Stimulated activated effector memory CD8-positive, alpha-beta T cell treated with anti-CD3 and anti-CD28 coated beads, Interleukin-12 subunit alpha, Interleukin-12 subunit beta, amount 100 ng/mL, for 72 hours (primary cell): ENCODE measurements around the gene ZMYND11.
A peak's percentile ranks its signal among the peaks of the same experiment; 100 is the strongest.
"Not testable (repeated sequence)": the region's sequence is repeated elsewhere in the genome, so short reads cannot be mapped to it uniquely, and the experiment has no call there.

ENCODE experiments used
- ATAC-seq: fragments of 150-1000 bp; cut with Tn5 transposase; 2 replicates; pipeline ENCODE4 v1.10.0; 2021
- DNase-seq, 2 donors: peaks; one replicate each; pipeline ENCODE4 v3.0.0; 2021 to 2022; ENCODE audit warnings: low spot score in 2 of 2
- H3K27ac Mint-ChIP-seq: one replicate; pipeline ENCODE4 v1.8.0; 2022; ENCODE audit warnings: mild to moderate bottlenecking, mixed read lengths
- H3K36me3 Mint-ChIP-seq: one replicate; pipeline ENCODE4 v1.8.0; 2022; ENCODE audit warnings: mild to moderate bottlenecking, mixed read lengths
- H3K4me1 Mint-ChIP-seq: one replicate; pipeline ENCODE4 v1.8.0; 2022; ENCODE audit warnings: mixed read lengths
- H3K4me3 Mint-ChIP-seq: one replicate; pipeline ENCODE4 v1.8.0; 2022; ENCODE audit warnings: mild to moderate bottlenecking, mixed read lengths
- H3K9me3 Mint-ChIP-seq: one replicate; pipeline ENCODE4 v1.8.0; 2022; ENCODE audit warnings: mixed read lengths

ZMYND11 gene

DNA sequence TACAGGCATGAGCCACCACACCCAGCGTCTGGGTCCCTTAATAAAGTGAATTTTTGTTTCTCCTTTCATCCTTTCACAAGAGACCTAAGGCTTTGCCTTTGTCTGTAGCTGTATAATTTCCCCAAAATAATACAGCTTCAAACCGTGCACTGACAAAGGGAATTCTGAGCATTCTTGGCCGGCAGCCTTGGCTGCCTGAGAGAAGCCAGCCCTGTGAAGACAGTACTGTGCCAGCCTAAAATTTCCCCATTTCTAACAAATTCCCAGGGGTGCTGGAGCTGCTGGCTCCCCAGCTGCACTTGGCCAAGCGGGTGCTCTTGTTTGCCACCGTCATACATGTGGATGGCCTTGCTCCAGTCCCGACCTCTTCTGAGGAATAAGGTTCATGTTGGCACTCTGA lies 106.2 kb downstream of the ZMYND11 start:
- Mint-ChIP-seq H3K27ac (no peak overlapping the region), H3K36me3 (peaks cover 76% of the 10 kb centered on the region)
- no peak for ATAC-seq

DNA sequence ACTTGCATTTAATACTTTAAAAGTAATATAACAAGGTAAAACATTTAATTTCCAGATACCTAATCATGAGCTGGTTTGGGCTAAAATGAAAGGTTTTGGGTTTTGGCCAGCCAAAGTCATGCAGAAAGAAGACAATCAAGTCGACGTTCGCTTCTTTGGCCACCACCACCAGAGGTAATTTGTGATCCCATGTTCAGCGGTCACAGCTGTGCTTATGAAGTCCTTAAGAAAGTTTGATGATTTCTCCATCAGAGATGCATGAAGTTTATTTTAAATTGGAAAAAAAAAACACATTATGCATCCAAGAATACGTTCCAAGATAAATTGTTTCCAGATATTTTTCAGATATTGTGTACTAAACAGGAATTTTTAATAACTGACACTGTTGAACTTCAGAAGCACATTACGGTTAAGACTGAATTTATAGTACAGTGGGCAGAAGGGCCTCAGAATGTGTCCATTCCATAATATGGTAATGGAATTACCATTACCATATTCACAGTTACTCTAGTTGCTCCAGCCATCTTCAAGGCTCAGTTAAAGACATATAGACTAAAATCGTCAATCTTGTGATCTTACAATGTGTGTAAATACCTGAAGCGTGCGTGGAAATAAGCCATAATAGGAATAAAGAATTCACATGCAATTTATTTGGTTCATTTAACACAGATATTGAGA lies 106.8 kb downstream of the ZMYND11 start:
- DNase-seq (no peak), ATAC-seq (no peak)
- Mint-ChIP-seq H3K9me3 (no peaks in the 10 kb centered on the region), H3K36me3 (peaks cover 76% of the 10 kb centered on the region), H3K27ac (no peak overlapping the region), H3K4me3 (no peak overlapping the region), H3K4me1 (no peaks in the 10 kb centered on the region)

More for the DNA sequence above, 106.2 kb downstream of the ZMYND11 start:
- no peak for DNase-seq
- H3K9me3 Mint-ChIP-seq = no peaks in the 10 kb centered on the region
- no peaks in the 10 kb centered on the region for H3K4me1 Mint-ChIP-seq
- no peak overlapping the region for H3K4me3 Mint-ChIP-seq

DNA sequence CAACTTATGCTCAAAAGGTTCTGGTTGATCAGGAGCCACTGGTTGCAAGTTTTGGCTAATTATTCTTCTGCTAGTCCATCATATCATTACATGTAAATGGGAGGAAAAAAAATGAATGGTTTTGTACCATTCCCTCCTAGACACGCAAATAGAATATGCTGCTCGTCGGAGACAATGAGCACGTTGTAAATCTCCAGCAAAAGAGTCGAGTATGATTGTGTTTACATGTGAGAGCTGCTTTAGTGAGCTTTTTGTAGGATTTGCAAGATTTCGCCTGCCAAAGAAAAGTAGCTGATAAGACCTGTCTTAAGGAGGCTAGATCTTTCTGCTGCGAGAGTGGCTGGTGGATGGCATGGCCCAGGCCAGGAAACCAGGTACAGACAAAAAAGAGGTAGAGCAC lies 109.0 kb downstream of the ZMYND11 start:
- DNase-seq (no peak), ATAC-seq (no peak)
- Mint-ChIP-seq H3K27ac (no peak overlapping the region), H3K36me3 (peaks cover 79% of the 10 kb centered on the region), H3K4me1 (no peaks in the 10 kb centered on the region), H3K4me3 (no peak overlapping the region), H3K9me3 (no peaks in the 10 kb centered on the region)

DNA sequence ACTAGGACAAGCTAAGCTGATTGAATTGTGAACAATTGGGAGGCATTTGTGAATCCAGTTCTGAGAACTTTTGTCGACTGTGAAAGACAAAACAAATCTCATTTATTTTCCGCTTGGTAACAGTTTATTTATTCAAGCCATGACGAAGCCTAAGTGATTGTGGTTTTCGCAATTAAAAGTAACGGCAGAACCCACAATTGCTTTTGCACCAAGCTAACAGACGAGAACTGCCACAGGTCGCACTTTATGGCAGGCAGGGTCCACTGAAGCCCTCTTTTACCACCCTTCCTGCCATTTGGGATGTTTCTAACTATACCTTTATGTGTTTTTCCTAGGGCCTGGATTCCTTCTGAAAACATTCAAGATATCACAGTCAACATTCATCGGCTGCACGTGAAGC lies 111.2 kb downstream of the ZMYND11 start:
- H3K36me3 Mint-ChIP-seq = peaks cover 79% of the 10 kb centered on the region

DNA sequence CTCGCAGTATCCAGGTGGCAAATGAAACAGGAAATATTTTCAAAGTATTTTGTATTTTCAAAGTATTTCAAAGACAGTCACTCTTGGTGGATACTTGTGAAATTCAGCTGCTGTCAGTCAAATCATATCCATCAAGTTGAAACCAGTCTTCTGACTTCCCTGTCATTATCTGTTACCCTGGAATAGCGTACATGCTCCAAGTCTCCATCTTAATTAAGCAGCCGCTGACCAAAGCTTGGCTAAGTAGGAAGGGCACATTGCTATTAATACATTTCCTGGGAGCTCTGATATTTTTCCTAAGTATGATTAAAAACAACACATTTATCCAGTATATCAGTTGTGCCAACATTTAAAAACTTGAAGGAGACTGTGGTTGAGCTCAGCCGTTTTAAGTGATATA lies 112.2 kb downstream of the ZMYND11 start:
- Mint-ChIP-seq H3K36me3 (peaks cover 79% of the 10 kb centered on the region), H3K4me1 (peaks cover 6% of the 10 kb centered on the region), H3K9me3 (no peaks in the 10 kb centered on the region), H3K4me3 (no peak overlapping the region), H3K27ac (no peak overlapping the region)
- no peak for DNase-seq
- no peak for ATAC-seq

More for the DNA sequence above, 111.2 kb downstream of the ZMYND11 start:
- Mint-ChIP-seq H3K27ac (peak overlapping the region; percentile 54), H3K4me1 (peaks cover under 1% of the 10 kb centered on the region), H3K4me3 (peak overlapping the region; percentile 16), H3K9me3 (no peaks in the 10 kb centered on the region)
- DNase-seq = no peak
- ATAC-seq = no peak

DNA sequence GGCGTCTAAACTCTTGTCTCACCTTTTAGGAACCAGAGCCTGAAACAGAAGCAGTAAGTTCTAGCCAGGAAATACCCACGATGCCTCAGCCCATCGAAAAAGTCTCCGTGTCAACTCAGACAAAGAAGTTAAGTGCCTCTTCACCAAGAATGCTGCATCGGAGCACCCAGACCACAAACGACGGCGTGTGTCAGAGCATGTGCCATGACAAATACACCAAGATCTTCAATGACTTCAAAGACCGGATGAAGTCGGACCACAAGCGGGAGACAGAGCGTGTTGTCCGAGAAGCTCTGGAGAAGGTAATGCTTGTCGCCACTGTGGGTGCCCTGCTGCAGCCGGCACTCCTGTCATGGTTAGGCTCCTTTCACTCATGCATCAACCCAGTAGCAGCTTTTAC lies 113.1 kb downstream of the ZMYND11 start:
- Mint-ChIP-seq H3K27ac (no peak overlapping the region), H3K36me3 (peaks cover 78% of the 10 kb centered on the region), H3K4me3 (peak overlapping the region; percentile 2), H3K9me3 (no peaks in the 10 kb centered on the region), H3K4me1 (peaks cover 6% of the 10 kb centered on the region)
- ATAC-seq (peak; percentile 49), DNase-seq (peak in 1 of 2 donors; percentile 52)

DNA sequence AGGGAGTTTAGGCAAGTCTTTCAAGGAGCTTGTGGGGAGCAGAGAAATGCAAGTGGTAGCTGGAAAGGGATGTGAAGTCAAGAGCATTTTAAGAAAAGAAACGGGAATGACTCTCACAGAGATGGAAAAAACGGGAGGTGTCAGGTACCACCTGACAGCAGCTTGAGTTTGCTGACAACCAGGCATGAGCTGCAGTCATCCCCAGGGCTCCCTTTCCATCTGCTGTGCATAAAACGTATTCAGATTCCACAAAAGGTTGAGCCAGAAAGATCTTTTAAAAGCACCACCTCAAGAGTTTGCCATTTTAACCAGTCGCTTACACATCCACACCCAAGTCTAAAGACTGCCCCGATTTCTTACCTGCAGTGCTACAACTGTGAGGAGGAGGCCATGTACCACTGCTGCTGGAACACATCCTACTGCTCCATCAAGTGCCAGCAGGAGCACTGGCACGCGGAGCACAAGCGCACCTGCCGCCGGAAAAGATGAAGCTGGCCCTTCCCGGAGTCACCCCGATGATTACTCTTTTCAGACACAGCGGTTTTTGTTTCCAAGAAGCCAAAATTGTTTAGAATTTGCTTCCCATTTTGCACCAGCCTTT lies 116.8 kb downstream of the ZMYND11 start:
- Mint-ChIP-seq H3K27ac (no peak overlapping the region), H3K4me1 (peaks cover 6% of the 10 kb centered on the region), H3K4me3 (no peak overlapping the region), H3K9me3 (no peaks in the 10 kb centered on the region), H3K36me3 (peaks cover 84% of the 10 kb centered on the region)
- ATAC-seq = no peak
- DNase-seq = no peak

DNA sequence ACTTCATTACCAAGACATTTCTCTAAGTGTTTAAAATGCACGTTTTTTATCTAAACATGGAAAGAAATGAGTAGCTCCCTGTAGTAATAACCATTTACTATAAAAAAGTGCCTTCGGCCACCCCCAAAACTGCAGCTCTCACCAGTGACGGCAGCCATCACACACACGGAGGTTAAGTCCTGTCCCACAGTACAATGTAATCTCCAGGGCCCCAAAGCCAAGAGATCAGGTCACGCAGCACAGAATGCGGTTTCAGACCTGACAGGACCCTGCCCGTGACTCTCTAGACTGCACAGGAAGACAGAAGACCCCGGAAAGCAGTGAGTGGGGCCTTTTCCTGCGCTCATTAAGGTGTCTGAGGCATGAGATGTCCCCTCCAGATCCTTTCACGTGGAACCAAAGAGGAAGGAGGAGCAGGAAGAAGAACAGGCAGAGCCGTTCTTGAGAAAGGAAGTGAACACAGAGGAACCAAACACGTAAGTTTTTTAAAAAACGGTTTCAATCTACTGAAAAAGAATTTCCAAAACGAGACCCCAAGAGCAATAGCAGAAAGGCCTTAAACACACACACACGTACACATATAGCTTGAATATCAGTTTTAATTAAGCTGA lies 125.7 kb downstream of the ZMYND11 start:
- ATAC-seq (no peak), DNase-seq (no peak)
- peaks cover 17% of the 10 kb centered on the region for H3K36me3 Mint-ChIP-seq
- peaks cover 32% of the 10 kb centered on the region for H3K4me1 Mint-ChIP-seq
- H3K27ac Mint-ChIP-seq = no peak overlapping the region
- peaks cover 2% of the 10 kb centered on the region for H3K9me3 Mint-ChIP-seq
- H3K4me3 Mint-ChIP-seq = no peak overlapping the region

DNA sequence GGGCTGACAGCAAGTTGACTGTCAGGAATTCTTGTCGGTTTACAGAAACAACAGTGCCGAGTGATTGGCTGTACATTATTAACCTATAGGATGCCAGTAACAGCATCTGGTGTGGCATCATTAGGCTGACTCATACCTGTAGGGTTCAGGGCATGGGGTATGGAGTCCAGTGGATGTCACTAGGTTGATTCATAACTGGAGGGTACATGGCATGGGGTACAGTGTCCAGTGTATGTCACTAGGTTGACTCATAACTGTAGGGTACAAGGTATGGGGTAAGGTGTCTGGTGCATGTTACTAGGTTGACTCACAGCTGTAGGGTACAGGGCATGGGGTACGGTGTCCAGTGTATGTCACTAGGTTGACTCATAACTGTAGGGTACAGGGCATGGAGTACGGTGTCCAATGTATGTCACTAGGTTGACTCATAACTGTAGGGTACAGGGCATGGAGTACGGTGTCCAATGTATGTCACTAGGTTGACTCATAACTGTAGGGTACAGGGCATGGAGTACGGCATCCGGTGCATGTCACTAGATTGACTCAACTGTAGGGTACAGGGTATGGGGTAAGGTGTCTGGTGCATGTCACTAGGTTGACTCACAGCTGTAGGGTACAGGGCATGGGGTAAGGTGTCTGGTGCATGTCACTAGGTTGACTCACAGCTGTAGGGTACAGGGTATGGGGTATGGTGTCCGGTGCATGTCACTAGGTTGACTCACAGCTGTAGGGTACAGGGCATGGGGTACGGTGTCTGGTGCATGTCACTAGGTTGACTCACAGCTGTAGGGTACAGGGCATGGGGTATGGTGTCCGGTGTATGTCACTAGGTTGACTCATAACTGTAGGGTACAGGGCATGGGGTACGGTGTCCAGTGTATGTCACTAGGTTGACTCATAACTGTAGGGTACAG lies 129.2 kb downstream of the ZMYND11 start:
- peak; percentile 89 for ATAC-seq
- Mint-ChIP-seq H3K4me1 (peaks cover 32% of the 10 kb centered on the region), H3K36me3 (peaks cover 14% of the 10 kb centered on the region), H3K27ac (peak overlapping the region; percentile 93)
- not testable (repeated sequence) for H3K4me3 Mint-ChIP-seq, H3K9me3 Mint-ChIP-seq
- peak; percentile 24 to 57 for DNase-seq

DNA sequence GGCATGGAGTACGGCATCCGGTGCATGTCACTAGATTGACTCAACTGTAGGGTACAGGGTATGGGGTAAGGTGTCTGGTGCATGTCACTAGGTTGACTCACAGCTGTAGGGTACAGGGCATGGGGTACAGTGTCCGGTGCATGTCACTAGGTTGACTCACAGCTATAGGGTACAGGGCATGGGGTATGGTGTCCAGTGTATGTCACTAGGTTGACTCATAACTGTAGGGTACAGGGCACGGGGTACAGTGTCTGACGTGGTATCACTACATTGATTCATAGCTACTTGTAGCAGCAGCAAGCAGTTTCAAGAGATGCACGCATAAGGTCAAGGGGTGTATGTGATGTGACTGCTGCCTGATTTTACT lies 129.8 kb downstream of the ZMYND11 start:
- H3K9me3 Mint-ChIP-seq, H3K4me3 Mint-ChIP-seq: not testable (repeated sequence)
- peaks cover 32% of the 10 kb centered on the region for H3K4me1 Mint-ChIP-seq
- H3K36me3 Mint-ChIP-seq = peaks cover 14% of the 10 kb centered on the region
- peak; percentile 92 for ATAC-seq
- H3K27ac Mint-ChIP-seq = peak overlapping the region; percentile 93
- peak; percentile 8 to 62 for DNase-seq

DNA sequence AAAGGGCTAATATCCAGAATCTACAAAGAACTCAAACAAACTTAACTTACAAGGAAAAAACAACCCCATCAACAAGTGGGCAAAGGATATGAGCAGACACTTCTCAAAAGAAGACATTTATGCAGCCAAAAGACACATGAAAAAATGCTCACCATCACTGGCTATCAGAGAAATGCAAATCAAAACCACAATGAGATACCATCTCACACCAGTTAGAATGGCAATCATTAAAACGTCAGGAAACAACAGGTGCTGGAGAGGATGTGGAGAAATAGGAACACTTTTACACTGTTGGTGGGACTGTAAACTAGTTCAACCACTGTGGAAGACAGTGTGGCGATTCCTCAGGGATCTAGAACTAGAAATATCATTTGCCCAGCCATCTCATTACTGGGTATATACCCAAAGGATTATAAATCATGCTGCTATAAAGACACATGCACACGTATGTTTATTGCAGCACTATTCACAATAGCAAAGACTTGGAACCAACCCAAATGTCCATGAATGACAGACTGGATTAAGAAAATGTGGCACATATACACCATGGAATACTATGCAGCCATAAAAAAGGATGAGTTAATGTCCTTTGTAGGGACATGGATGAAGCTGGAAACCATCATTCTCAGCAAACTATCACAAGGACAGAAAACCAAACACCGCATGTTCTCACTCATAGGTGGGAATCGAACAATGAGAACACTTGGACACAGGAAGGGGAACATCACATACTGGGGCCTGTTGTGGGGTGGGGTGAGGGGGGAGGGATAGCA lies 130.7 kb downstream of the ZMYND11 start:
- ATAC-seq, H3K4me3 Mint-ChIP-seq, H3K9me3 Mint-ChIP-seq, DNase-seq: not testable (repeated sequence)
- peaks cover 14% of the 10 kb centered on the region for H3K36me3 Mint-ChIP-seq
- peaks cover 32% of the 10 kb centered on the region for H3K4me1 Mint-ChIP-seq
- H3K27ac Mint-ChIP-seq = peak overlapping the region; percentile 93

DNA sequence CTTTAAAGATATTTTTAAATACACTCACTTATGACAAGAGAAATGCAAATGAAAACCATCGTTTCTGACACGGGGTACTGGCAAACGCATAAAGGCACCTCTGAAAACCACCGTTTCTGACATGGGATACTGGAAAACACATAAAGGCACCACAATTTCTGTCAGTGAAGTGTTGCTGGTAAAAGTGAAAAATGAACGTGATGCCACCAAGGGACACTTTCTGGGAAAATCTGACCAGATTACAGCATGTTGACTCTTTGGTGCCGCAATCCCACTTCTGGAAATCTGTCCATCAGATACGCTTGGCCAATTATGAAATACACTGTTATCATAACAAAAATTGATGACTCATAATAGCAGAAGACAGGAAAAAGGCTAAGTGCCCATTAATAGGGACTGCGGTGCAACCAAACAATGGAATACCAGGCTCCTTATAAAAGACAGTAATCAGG lies 131.7 kb downstream of the ZMYND11 start:
- H3K27ac Mint-ChIP-seq = no peak overlapping the region
- no peak for DNase-seq
- no peak overlapping the region for H3K4me3 Mint-ChIP-seq
- peaks cover 14% of the 10 kb centered on the region for H3K36me3 Mint-ChIP-seq
- peaks cover 32% of the 10 kb centered on the region for H3K4me1 Mint-ChIP-seq
- H3K9me3 Mint-ChIP-seq = peaks cover 2% of the 10 kb centered on the region
- ATAC-seq = no peak

DNA sequence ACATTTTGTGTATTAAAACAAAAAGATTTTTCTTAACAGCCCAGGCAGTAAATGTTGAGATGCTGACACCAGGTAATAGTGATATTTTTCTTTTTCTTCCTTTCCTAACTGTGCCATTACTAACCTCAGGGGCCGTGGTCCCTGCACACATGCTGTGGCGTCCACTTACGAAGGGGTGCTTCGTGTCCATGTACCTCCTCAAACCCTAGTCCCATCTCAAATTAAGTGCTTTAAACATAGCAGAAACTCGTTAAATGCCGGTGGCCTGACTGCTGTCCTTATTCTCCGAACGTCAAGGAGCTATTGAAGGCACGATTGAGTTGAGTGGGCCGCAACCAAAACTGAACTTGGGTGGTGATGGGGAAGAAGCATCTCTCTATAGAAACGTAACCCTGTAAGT lies 132.4 kb downstream of the ZMYND11 start:
- no peak overlapping the region for H3K27ac Mint-ChIP-seq
- ATAC-seq (no peak), DNase-seq (no peak)
- peaks cover 2% of the 10 kb centered on the region for H3K9me3 Mint-ChIP-seq
- H3K4me3 Mint-ChIP-seq = no peak overlapping the region
- H3K4me1 Mint-ChIP-seq = peaks cover 32% of the 10 kb centered on the region
- peaks cover 14% of the 10 kb centered on the region for H3K36me3 Mint-ChIP-seq

DNA sequence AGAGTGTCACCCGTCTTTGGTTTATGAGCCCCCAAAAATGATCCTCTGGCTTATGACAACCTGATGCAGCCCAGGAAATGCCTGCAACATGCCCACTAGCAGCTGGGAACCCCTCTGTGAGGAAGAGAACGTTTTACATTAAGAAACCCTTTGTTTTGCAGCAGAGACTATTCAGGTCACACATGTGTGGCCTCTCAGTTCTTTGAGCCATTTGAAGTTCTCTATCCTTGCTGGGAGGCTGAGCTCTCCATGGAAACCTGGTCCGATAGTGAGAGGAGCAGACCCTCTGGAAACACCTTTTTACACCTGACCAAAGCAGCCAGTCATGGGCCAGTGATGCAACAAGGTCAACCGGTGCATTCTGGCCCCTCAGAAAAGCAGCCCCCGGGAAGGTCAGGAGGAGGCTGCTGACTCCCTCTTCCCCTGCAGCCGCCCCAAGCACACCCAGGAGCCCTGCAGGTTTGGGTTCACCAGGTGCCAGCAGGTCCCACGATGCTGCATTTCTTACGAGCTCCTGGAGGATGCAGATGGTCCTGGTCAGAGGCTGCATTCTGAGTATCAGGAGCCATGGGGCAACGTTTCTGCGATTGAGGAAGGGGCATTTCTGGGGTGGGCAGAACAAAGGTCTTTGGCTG lies 134.3 kb downstream of the ZMYND11 start:
- H3K4me1 Mint-ChIP-seq = peaks cover 13% of the 10 kb centered on the region
- DNase-seq = no peak
- no peaks in the 10 kb centered on the region for H3K9me3 Mint-ChIP-seq
- H3K36me3 Mint-ChIP-seq = peaks cover 8% of the 10 kb centered on the region
- no peak overlapping the region for H3K27ac Mint-ChIP-seq
- no peak overlapping the region for H3K4me3 Mint-ChIP-seq
- no peak for ATAC-seq
